DMS 273 treated with DMSO at 0.1 percent for 48 hours (cell line): ENCODE measurements around the gene ZNF77.
A peak's percentile ranks its signal among the peaks of the same experiment; 100 is the strongest.
"Not testable (repeated sequence)": the region's sequence is repeated elsewhere in the genome, so short reads cannot be mapped to it uniquely, and the experiment has no call there.

Experiments
- DNase-seq: peaks from one replicate; lab custom pipeline; 2025; lab: John Stamatoyannopoulos, UW

ZNF77 gene

DNA sequence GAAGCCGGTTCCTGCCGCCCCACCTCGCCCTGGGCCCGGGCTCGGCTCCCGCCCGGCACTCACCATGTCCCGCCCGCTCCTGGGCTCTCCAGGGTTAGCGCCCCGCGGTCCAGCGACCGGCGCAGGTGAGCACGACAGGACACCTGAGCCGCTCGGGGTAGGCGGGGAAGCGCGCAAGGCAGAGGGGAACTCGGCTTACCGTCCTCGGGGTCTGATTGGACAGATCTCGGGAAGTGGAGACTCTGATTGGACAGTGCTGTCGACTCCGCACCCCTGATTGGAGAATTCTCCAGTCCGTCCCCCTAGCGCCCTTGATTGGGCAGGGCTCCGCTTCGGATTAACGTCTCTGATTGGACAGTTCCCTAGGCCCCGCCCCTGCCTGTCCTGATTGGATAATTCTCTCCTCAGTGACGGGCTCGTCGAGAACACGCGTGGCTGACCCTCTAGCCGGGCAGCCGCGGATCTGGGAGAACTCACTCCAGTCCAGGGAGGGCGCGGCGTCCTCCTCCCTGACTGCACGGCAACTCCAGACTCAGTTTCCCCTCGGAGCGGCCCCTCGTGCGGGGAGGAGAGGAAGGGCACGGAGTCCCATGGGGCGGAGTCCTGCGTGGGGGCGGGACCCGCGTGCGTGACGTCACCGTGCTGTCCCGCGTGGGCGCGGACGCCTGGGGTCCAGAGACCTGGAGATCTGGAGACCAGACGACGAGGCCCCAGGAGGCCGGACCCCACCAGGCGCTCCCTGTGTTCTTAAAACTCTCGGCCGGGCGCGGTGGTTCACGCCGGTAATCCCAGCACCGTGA is at the start of gene ZNF77:
Gene ZNF77, minus strand, starts transcription at position 197 of the 800 bp plus-strand sequence. Its CDS starts 131 bp downstream, at position 66.
- peak; percentile 96 for DNase-seq

DNA sequence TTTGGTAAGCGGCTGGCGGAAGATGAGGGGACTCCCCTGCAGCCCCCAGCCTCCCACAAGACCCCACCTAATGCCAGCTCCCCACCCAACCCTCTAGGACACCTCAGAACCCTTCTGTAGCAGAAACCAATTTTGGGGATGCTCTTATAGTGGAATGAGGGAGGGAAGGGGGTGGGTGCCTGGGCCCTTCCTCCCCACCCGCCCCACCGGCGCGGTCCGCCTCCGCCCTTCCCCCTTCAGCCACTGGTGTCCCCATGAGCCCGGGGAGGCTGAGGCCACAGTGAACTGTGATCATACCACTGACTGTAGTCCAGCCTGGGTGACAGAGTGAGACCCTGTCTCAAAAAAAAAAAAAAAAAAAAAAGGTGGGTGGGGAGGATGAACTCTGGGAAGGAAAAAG is 48.8 kb upstream of the ZNF77 start:
- DNase-seq = no peak

DNA sequence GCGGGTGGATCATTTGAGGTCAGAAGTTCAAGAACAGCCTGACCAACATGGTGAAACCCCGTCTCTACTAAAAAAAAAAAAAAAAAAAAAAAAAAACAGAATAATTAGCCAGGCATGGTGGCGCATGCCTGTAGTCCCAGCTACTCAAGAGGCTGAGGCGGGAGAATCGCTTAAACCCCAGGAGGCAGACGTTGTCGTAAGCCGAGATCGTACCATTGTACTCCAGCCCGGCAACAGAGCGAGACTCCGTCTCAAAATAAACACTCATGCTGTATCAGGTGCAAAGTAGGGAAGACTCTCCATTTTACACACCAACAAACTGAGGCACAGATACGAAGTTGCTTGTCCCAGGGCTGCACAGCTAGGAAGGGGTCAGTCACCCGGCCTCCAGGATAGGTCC is 48.2 kb upstream of the ZNF77 start:
- DNase-seq = no peak

DNA sequence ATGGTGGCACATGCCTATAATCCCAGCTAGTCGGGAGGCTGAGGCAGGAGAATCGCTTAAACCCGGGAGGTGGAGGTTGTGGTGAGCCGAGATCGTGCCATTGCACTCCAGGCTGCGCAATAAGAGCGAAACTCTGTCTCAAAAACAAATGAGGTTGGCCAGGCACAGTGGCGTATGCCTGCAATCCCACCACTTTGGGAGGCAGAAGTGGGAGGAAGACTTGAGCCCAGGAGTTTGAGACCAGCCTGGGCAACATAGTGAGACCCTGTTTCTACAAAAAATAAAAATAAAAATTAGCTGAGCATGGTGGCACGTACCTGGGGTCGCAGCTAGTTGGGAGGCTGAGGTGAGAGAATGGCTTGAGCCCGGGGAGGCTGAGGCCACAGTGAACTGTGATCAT is 47.6 kb upstream of the ZNF77 start:
- not testable (repeated sequence) for DNase-seq

DNA sequence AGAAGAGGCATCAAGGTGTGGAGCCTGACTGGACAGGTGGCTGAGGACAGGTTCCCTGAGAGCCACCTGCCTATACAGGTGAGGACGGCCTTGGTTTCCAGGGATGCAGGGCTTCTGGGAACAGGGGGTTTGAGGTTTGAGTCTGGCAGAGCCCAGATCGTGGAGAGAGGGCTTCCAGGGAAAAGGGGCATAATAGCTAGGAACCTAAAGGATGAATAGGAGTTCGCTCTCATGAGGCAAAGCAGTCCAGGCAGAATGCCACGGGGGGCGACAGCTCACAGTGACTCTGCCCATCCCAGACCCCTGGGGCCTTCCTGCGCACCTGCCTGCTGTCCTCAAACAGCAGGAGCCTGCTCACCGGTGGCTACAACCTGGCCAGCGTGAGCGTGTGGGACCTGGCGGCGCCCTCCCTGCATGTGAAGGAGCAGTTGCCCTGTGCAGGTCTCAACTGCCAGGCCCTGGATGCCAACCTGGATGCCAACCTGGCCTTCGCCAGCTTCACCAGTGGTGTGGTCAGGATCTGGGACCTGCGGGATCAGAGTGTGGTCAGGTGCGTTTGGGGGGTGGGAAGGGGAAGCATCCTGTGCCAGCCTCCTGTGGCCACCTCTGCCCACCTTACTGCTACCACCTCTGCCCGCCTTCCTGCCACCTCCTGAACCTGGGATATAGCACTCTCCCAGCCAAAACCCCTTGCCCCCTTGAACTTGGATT is 44.6 kb upstream of the ZNF77 start:
- no peak for DNase-seq

DNA sequence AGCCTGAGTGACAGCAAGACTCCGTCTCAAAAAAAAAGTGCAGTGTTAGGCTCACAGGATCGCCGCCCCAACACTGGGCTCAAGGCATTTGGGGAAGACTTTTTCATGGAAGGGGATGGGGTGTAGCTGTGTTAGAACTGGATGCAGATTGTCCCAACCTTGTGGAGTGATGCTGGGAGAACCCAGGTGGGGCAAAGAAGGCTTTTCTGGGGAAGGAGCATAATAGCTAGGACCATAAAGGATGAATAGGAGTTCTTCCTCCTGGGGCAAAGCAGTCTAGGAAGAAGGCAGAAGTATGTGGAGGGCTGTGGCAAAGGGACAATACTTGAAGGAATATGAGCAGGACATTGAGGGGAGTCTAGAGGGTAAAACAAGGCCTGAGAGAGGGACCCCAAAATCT is 43.8 kb upstream of the ZNF77 start:
- DNase-seq = no peak

DNA sequence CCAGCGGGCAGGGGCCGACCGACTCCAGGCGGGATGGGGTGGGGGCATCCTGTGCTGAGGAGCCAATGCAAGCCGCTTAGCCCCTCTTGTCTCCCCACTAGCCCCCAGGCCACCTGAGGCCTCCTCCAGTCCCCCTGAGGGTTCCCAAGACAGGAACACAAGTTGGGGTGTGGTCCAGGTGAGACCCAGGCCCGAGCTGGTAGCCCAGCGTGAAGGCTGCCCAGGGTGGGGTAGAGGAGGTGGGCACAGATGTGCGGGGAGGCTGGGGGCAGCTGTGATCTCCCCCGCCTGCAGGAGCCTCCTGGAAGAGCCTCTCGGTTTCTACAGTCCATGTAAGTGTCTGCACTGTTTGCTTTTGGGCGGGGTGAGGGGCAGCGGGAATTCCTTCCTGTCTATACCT is 43.0 kb upstream of the ZNF77 start:
- DNase-seq = no peak

DNA sequence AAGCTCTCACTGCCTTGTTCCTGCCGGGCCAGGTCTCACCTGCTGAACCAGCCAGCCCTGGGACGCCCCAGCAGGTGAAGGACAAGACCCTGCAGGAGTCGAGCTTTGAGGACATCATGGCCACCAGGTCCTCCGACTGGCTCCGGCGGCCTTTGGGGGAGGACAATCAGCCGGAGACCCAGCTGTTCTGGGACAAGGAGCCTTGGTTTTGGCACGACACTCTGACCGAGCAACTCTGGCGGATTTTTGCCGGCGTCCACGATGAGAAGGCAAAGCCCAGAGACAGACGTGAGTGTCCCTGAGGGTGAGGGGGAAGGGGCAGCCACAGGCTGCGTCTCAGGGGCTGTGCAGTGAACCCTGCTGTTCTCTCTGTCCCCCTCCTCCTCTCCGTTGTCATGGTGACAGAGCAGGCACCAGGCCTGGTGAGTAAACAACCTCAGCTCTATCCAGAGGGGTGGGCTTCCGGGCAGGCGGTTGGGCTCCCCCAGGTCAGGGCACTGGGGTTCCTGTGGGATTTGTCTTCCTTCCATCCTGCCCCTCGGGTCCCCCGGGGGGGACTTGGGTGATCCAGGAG is 42.3 kb upstream of the ZNF77 start:
- DNase-seq = no peak

DNA sequence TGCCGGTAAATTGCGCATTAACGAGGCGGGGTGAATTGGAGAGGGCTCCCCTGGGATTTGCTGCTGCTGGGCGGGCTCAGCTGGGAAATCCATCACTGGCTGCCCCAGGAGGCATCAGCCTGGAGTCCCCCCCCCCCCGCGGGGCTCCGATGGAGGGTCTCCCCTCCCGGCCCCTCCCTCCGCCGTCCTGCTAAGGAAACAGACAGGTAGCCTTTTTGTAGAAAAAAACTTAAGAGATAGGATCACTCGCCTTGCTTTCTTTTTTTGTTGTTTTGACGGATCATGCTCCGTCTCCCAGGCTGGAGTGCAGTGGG is 39.4 kb upstream of the ZNF77 start:
- DNase-seq = no peak

DNA sequence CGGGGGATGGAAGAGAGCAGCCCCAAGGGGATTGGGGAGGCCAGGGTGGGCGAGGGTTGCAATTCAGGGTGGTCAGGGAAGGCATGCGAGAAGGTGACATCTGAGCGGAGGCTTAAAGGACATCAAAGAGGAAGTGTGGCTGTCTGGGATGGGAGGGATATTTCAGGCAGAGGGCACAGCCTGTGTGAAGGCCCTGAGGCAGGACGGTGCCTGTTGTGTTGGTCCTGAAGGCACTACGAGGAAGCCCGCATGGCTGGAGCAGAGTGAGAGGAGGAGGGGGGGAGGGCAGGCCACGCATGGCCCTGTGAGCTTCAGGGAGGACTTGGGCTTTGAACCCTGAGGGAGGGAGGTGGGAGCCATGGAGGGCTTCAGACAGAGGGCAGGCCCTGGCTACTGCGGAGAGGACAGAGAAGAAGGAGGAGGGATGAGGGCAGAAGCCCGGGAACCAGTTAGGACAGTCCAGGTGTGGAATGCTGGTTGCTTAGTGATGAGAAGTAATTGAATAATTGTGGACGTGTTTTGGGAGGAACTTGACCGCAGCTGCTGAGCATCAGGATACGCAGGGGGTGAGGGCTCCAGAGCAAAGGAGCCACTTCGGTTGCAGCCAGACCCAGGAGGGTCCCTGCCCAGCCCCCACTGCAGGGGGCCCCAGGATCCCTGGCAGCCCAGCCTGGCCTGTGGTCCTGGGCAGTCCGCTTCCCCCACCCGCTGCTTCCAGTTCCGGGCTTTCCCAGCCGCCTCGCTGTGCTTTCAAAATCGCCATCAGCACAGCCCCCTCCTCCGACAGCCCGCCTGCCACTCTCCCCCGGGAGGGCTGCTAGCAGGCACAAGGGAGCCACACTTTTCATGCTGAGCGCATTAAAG is 38.8 kb upstream of the ZNF77 start:
- peak; percentile 76 for DNase-seq

DNA sequence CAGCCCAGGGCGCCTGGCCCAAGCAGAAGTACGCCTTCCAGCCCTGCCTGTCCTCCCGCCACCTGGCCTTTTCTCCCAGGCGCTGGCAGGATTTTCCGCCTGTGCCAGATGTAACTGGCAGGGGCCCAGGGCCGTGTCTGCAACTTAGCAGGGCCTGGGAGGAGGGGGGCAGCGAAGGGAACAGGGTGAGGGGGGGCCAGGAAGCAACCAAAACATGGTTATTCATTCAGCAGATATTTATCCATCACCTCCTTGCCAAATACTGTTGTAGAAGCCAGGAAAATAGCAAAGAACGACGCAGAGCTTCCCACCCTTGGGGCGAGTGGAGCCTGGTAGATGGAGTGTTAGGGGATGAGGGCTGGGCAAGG is 38.2 kb upstream of the ZNF77 start:
- DNase-seq = peak; percentile 73

DNA sequence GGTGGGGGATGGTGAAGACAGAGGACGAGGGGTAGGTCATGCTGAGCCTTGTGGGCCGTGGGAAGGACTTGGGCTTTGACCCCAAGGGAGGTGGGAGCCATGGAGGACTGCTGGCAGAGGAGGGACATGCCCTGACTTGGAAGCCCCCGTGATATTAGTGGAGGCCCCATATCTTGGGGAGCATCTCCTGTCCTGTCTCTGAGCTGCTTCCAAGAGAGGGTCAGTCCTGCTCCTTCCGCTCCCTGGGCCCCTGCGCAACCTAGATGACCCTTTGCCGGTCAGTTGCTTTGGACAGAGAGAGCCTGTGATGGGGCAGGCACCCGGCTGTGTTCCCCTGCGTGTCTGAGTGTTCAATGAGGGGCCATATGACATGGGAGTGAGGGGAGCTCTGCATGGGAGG is 37.8 kb upstream of the ZNF77 start:
- DNase-seq = no peak

DNA sequence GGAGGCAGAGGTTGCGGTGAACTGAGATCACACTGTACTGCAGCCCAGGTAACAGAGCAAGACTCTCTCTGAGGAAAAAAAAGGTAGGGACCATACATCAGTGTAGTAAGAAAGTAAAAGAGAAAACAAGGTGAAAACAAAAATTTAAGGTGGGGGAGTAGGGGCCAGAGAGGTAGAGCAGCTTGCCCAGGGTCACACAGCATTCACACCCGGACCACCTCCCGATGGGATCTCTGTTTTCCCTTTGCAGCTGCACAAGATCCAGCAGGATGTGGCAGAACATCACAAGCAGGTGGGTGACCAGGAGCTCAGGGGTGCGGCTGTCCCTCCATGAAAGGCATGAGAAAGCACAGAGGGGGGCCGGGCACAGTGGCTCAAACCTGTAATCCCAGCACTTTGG is 37.1 kb upstream of the ZNF77 start:
- no peak for DNase-seq

DNA sequence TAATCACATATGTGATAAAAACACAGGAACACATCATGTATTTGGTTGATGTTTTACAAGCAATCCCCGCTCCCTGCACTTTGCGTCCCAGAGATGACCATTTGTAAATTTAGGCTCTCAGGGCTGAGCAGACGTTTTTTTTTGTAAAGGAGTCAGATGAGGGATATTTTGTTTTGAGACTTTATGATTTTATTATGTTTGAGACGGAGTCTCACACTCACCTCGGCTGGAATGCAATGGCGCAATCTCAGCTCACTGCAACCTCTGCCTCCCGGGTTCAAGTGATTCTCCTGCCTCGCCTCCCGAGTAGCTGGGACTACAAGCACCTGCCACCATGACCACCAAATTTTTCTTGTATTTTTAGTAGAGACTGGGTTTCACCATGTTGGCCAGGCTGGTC is 34.0 kb upstream of the ZNF77 start:
- DNase-seq = no peak

DNA sequence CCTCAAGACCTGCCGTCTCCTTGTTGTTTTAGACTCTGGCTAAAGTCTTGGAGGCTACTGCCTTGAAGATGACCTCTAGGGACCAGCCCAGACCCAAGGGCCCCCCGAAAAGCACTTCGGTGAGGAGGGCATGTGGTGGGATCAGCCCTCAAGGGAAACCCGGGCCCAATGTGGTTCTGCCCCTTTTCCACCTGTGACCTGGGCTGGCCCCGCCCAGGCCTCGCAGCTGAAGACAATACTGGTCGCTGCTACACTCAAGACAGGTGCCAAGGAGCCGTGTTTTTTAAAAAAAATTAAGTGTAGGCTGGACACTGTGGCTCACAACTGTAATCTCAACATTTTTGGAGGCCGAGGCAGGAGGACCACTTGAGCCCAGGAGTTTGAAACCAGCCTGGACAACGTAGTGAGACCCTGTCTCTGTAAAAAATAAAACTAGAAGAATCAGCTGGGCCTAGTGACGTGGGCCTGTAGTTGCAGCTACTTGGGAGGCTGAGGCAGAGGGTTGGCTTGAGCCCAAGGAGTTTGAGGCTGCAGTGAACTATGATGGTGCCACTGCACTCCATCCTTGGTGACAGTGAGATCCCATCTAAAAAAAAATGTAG is 33.5 kb upstream of the ZNF77 start:
- DNase-seq = no peak

DNA sequence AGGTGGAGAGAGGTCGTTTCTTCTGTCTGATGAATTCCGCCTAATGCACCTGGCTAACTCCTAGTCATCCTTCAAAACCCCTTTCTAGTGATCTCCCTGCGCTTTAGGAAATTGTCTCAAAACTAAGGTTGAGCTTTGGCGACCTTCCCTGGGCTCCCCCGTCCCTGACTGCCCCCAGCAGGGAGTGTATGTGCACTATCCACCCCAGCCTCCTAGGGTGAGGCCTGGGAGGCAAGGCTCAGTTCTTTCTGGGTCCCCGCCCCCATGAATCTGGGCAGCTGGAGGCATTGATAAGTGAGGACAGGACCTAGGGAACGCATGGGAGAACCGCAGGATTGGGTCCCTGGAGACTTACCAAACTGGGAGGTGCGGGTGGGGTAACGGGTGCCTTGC is 33.0 kb upstream of the ZNF77 start:
- no peak for DNase-seq

DNA sequence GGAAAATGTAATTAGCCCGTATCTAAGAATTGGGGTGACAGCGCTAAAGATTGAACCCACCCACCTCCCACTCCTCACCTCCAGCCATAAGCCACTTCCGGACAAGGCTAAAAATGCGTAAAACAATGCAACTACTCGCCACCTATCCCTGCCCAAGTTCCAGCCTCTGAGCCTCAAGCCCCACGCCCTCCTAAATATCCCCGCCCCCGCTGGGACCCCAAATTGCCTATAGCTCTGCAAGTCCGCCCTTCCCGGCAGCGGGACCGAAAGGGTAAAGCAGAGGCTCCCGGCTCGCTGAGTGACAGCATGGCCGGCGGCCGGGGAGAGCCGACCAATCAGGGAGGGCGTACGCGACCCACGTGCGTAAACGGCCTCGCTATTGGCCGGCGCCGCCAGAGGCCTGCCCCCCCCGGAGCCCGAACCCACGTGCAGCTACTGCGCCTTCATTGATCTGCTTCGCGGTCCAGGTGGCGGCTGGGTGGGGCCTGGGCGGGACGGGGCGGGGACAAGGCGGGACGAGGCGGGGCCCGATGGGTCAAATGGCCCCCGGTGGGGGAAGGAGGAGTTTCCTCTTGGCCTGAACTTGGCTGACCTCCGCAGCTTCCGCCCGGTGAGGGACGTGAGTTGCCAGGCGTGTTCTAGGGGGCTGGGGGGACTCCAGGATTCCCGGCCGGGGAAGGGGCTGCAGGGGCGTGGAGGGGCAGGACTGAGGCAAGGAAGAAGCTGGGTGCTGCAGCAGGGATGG is 32.4 kb upstream of the ZNF77 start, which contains the start of gene TLE6:
Gene TLE6, plus strand, starts transcription at position 564 of the 745 bp plus-strand sequence. CDS start 670 bp downstream, outside the sequence.
- DNase-seq = peak; percentile 90

DNA sequence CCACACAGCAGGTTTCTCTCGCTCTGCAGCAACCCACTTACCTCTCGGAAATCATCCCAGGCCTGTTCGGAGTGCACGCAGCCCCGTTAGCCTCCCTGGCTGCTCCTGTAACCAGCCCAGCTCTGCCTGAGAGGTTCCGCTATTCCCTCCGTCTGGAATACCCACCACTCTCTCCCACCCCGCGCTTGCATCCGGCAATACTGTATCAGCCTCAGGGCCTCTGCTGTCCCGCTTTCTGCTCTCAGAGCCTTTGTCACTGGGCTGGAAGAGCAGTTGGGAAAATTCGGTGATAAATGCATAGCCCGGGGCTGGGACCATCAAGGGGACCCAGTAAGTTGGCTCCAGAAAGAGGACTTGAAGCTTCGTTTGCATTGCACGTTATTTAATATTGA is 31.8 kb upstream of the ZNF77 start:
- DNase-seq = no peak

DNA sequence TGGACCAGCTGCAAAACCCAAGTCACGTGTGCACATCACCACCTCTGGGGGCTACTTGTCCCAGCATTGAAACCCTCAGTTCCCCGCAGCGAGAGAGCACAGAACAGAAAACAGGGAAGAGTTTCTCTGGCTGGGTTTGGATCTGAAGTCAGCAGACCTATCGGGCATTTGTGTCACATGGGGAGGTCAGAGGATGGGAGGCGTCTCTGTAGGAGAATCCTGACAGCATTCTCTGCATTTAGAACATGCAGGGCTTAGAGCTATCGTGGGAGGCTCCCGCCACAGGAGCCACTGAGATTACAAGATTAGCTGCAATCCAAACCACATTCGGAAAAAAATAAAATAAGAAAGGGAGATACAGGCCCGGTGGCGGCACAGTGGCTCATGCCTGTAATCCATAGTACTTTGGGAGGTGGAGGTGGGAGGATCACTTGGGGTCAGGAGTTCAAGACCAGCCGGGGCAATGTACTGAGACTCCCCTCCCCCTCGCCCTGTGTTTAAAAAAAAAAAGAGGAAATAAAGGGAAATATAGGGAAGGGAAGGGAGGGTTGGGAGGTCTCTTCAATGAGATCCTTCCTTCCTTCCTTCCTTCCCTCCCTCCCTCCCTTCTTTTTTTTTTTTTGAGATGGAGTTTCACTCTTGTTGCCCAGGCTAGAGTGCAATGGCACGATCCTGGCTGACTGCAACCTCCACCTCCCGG is 29.7 kb upstream of the ZNF77 start:
- DNase-seq = no peak

DNA sequence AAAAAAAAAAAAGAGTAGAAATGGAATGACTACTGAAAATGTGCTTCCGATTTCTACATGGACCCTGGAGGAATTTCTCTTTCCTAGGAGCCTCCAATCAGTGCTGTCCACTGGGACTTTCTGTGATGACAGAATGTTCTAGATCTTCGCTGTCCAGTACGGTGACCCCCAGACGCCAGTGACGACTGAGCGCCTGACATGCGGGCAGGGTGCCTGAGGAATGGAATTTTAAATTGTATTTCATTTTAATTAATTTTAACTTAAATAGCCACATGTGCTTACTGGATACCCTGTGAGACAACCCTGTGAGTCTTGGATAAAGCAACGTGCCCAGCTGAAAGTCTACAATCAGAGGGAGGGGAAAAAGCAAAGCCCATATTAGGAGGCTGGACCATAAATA is 28.5 kb upstream of the ZNF77 start:
- DNase-seq = no peak
